Erythroblast (primary cell): ENCODE measurements around the gene PSME3IP1.

Experiments used
- GATA1 ChIP-seq: IDR thresholded peaks from 2 replicates; pipeline ENCODE4 v1.6.1; 2011; ENCODE audit warnings: low read depth, mild to moderate bottlenecking, control low read depth, low read length, moderate library complexity
- POLR2A ChIP-seq: IDR thresholded peaks from 2 replicates; pipeline ENCODE4 v1.6.1; 2011; ENCODE audit warnings: mild to moderate bottlenecking, low read length

GRCh38 chr16:57190136-57190535, 4.3 kb upstream of the PSME3IP1 start:
- TF ChIP-seq POLR2A: no peak
- TF ChIP-seq GATA1: no peak
